HepG2 (cell line): Measurements from ENCODE around the gene PNKD. TPM values are rescaled to one million over a fixed set of nuclear protein-coding genes. Genes with fewer than 3 reads are reported as not detected.
A peak's percentile ranks its signal among the peaks of the same experiment; 100 is the strongest.

Experiments used
- BRCA1 ChIP-seq: sonication (generic); formaldehyde crosslinking; IDR thresholded peaks from 2 replicates; pipeline ENCODE4 v1.4.0; 2020; ENCODE audit warnings: missing genetic modification reagents
- DPF2 ChIP-seq: sonication (generic); formaldehyde crosslinking; IDR thresholded peaks from 2 replicates; pipeline ENCODE4 v1.4.0; 2020; ENCODE audit warnings: mild to moderate bottlenecking, low read depth, missing genetic modification reagents, borderline replicate concordance
- ETV5 ChIP-seq: IDR thresholded peaks from 2 replicates; pipeline ENCODE4 v1.6.1; 2018; ENCODE audit warnings: missing biosample characterization, missing genetic modification reagents, inconsistent platforms, borderline replicate concordance
- EZH2 ChIP-seq: conservative IDR thresholded peaks from 2 replicates; pipeline ENCODE4 v1.6.1; 2012; ENCODE audit warnings: mild to moderate bottlenecking, low read depth, low read length, moderate library complexity
- KLF11 ChIP-seq: IDR thresholded peaks from 2 replicates; pipeline ENCODE4 v1.6.1; 2016; ENCODE audit warnings: missing compliant biosample characterization
- RXRA ChIP-seq: sonication (generic); formaldehyde crosslinking; IDR thresholded peaks from 2 replicates; pipeline ENCODE4 v1.5.1; 2020; ENCODE audit warnings: missing genetic modification reagents
- SP1 ChIP-seq, 2 experiments: fragments of 450-650 bp in 1 of 2; sonication (generic) in 1 of 2; formaldehyde crosslinking in 1 of 2; IDR thresholded peaks; 2 replicates each; pipeline versions ENCODE4 v1.4.0 to v1.6.1; 2016 to 2020; ENCODE audit warnings: missing genetic modification reagents in 1 of 2
- SRSF4 ChIP-seq: fragments of 200-400 bp; formaldehyde crosslinking; IDR thresholded peaks from one replicate; pipeline ENCODE4 v1.6.1; 2018; ENCODE audit warnings: mild to moderate bottlenecking, low read depth, low read length, moderate library complexity; ENCODE audit not compliant: poor library complexity, severe bottlenecking
- TBX2 ChIP-seq: sonication (generic); formaldehyde crosslinking; IDR thresholded peaks from 2 replicates; pipeline ENCODE4 v1.5.0; 2020; ENCODE audit warnings: missing genetic modification reagents, mild to moderate bottlenecking, borderline replicate concordance
- ZBTB8A ChIP-seq: sonication (generic); formaldehyde crosslinking; IDR thresholded peaks from 2 replicates; pipeline ENCODE4 v1.4.0; 2020; ENCODE audit warnings: mild to moderate bottlenecking, low read depth, missing genetic modification reagents, borderline replicate concordance
- ZFP41 ChIP-seq: sonication (generic); formaldehyde crosslinking; IDR thresholded peaks from 2 replicates; pipeline ENCODE4 v1.4.0; 2020; ENCODE audit warnings: mild to moderate bottlenecking, missing genetic modification reagents, borderline replicate concordance
- ZMYM2 ChIP-seq: sonication (generic); formaldehyde crosslinking; IDR thresholded peaks from 2 replicates; pipeline ENCODE4 v1.8.0; 2022; ENCODE audit warnings: mild to moderate bottlenecking, missing genetic modification reagents
- ZNF20 ChIP-seq: sonication (generic); formaldehyde crosslinking; IDR thresholded peaks from 2 replicates; pipeline ENCODE4 v1.4.0; 2020; ENCODE audit warnings: mild to moderate bottlenecking, moderate library complexity, missing genetic modification reagents
- ZNF225 ChIP-seq: sonication (generic); formaldehyde crosslinking; IDR thresholded peaks from 2 replicates; pipeline ENCODE4 v1.4.0; 2020; ENCODE audit warnings: mild to moderate bottlenecking, missing genetic modification reagents
- ZNF280B ChIP-seq: sonication (generic); formaldehyde crosslinking; IDR thresholded peaks from 2 replicates; pipeline ENCODE4 v1.5.0; 2020; ENCODE audit warnings: missing genetic modification reagents, mild to moderate bottlenecking, borderline replicate concordance
- ZNF331 ChIP-seq: sonication (generic); formaldehyde crosslinking; IDR thresholded peaks from 2 replicates; pipeline ENCODE4 v1.4.0; 2020; ENCODE audit warnings: missing genetic modification reagents
- ZNF34 ChIP-seq: sonication (generic); formaldehyde crosslinking; IDR thresholded peaks from 2 replicates; pipeline ENCODE4 v1.4.0; 2020; ENCODE audit warnings: mild to moderate bottlenecking, missing genetic modification reagents, borderline replicate concordance
- ZNF354B ChIP-seq: sonication (generic); formaldehyde crosslinking; IDR thresholded peaks from 2 replicates; pipeline ENCODE4 v1.8.0; 2022; ENCODE audit warnings: mild to moderate bottlenecking, missing genetic modification reagents
- ZNF44 ChIP-seq: sonication (generic); formaldehyde crosslinking; IDR thresholded peaks from 2 replicates; pipeline ENCODE4 v1.5.1; 2020; ENCODE audit warnings: mild to moderate bottlenecking, missing genetic modification reagents
- ZNF484 ChIP-seq: sonication (generic); formaldehyde crosslinking; IDR thresholded peaks from 2 replicates; pipeline ENCODE4 v1.5.1; 2020; ENCODE audit warnings: mild to moderate bottlenecking, low read depth, missing genetic modification reagents, borderline replicate concordance
- ZNF549 ChIP-seq: sonication (generic); formaldehyde crosslinking; IDR thresholded peaks from 2 replicates; pipeline ENCODE4 v1.5.0; 2020; ENCODE audit warnings: missing genetic modification reagents
- ZNF672 ChIP-seq: sonication (generic); formaldehyde crosslinking; IDR thresholded peaks from 2 replicates; pipeline ENCODE4 v1.8.1; 2022; ENCODE audit warnings: missing genetic modification reagents
- ZNF839 ChIP-seq: sonication (generic); formaldehyde crosslinking; IDR thresholded peaks from 2 replicates; pipeline ENCODE4 v1.4.0; 2020; ENCODE audit warnings: missing genetic modification reagents, mild to moderate bottlenecking, borderline replicate concordance
- ZNF850 ChIP-seq: sonication (generic); formaldehyde crosslinking; conservative IDR thresholded peaks from 2 replicates; pipeline ENCODE4 v1.9.0; 2021; ENCODE audit warnings: mild to moderate bottlenecking, missing genetic modification reagents
- ZSCAN25 ChIP-seq: sonication (generic); formaldehyde crosslinking; IDR thresholded peaks from 2 replicates; pipeline ENCODE4 v1.8.0; 2022; ENCODE audit warnings: mild to moderate bottlenecking, missing genetic modification reagents
- polyA plus RNA-seq, 8 experiments: library from polyadenylated mRNA; depleted of rRNA in 3 of 8; stranded (reverse) in 7 of 8; unstranded in 1 of 8; fragments of >200 nt; fragmentation: Illumina TruSeq in 4 of 8; extraction: Trizol in 4 of 8; gene quantifications; 2 replicates each; pipeline versions ENCODE4 v1.2.1 to v1.2.3, GENCODE V29; 2011 to 2016; ENCODE audit warnings: low read depth in 4 of 8, missing spikeins in 1 of 8, mixed read lengths in 1 of 8; ENCODE audit not compliant: insufficient read depth in 1 of 8
- total RNA-seq, 5 experiments: library from RNA; depleted of rRNA; stranded (reverse); fragments of >200 nt; fragmentation: Illumina TruSeq; extraction: Trizol; gene quantifications; 2 replicates each; pipeline ENCODE4 v1.2.3, GENCODE V29; 2016; ENCODE audit warnings: low read depth in 1 of 5
- TF ChIP-seq, protein P1 (sequence below): sonication (generic); formaldehyde crosslinking; IDR thresholded peaks from 2 replicates; pipeline ENCODE4 v1.8.1; 2023; ENCODE audit warnings: missing genetic modification reagents, mild to moderate bottlenecking, borderline replicate concordance
- TF ChIP-seq, protein P2 (sequence below): sonication (generic); formaldehyde crosslinking; conservative IDR thresholded peaks from 2 replicates; pipeline ENCODE4 v1.8.1; 2023; ENCODE audit warnings: missing genetic modification reagents
- TF ChIP-seq, protein P3 (sequence below): sonication (generic); formaldehyde crosslinking; IDR thresholded peaks from 2 replicates; pipeline ENCODE4 v1.5.1; 2020; ENCODE audit warnings: missing genetic modification reagents, mild to moderate bottlenecking, borderline replicate concordance

PNKD gene
- total and polyA plus RNA-seq, 2 of the 13 experiments (the other 11 are each of a cell fraction or from before 2014, with no cell fraction given), result 55.9 to 80.4 TPM

GRCh38 chr2:218296847-218297246 lies 26.5 kb downstream of the PNKD start (continued):
- TF ChIP-seq ZNF549 (no peak), ZNF225 (no peak), ZSCAN25 (CRISPR knock-in tag) (no peak), ZNF280B (CRISPR knock-in tag) (no peak), ZBTB8A (no peak), ZNF34 (CRISPR knock-in tag) (no peak), ETV5 (CRISPR knock-in tag) (no peak), ZNF850 (CRISPR knock-in tag) (no peak), SP1 (IDR thresholded peaks at IDR 0.05) (no peak), SP1 (CRISPR knock-in tag; IDR thresholded peaks at IDR 0.05) (no peak), DPF2 (no peak), ZMYM2 (CRISPR knock-in tag) (peak; percentile 79), SRSF4 (no peak), ZNF20 (no peak), KLF11 (CRISPR knock-in tag) (no peak), ZFP41 (CRISPR knock-in tag) (no peak), ZNF354B (CRISPR knock-in tag) (no peak), TBX2 (peak; percentile 73), ZNF331 (0 out of 2 replicates have a peak, but pooled peaks have one; percentile 10), EZH2 (no peak), ZNF839 (CRISPR knock-in tag) (no peak), RXRA (peak; percentile 71; the same call in 1 of the 2 replicates), ZNF44 (CRISPR knock-in tag) (no peak), ZNF484 (CRISPR knock-in tag) (no peak), BRCA1 (0 out of 2 replicates have a peak, but pooled peaks have one; percentile 45), ZNF672 (no peak)
- TF ChIP-seq, protein P1, sequence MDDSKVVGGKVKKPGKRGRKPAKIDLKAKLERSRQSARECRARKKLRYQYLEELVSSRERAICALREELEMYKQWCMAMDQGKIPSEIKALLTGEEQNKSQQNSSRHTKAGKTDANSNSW (CRISPR knock-in tag), result no peak
- TF ChIP-seq, protein P2, sequence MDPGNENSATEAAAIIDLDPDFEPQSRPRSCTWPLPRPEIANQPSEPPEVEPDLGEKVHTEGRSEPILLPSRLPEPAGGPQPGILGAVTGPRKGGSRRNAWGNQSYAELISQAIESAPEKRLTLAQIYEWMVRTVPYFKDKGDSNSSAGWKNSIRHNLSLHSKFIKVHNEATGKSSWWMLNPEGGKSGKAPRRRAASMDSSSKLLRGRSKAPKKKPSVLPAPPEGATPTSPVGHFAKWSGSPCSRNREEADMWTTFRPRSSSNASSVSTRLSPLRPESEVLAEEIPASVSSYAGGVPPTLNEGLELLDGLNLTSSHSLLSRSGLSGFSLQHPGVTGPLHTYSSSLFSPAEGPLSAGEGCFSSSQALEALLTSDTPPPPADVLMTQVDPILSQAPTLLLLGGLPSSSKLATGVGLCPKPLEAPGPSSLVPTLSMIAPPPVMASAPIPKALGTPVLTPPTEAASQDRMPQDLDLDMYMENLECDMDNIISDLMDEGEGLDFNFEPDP (CRISPR knock-in tag), result no peak
- TF ChIP-seq, protein P3, sequence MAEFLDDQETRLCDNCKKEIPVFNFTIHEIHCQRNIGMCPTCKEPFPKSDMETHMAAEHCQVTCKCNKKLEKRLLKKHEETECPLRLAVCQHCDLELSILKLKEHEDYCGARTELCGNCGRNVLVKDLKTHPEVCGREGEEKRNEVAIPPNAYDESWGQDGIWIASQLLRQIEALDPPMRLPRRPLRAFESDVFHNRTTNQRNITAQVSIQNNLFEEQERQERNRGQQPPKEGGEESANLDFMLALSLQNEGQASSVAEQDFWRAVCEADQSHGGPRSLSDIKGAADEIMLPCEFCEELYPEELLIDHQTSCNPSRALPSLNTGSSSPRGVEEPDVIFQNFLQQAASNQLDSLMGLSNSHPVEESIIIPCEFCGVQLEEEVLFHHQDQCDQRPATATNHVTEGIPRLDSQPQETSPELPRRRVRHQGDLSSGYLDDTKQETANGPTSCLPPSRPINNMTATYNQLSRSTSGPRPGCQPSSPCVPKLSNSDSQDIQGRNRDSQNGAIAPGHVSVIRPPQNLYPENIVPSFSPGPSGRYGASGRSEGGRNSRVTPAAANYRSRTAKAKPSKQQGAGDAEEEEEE (CRISPR knock-in tag), result no peak
